Natural killer cell (primary cell): ENCODE results near the gene FBLN1. TPM values are rescaled to one million over a fixed set of nuclear protein-coding genes. Genes with fewer than 3 reads are reported as not detected.
"Not testable (repeated sequence)": the region's sequence is repeated elsewhere in the genome, so short reads cannot be mapped to it uniquely, and the experiment has no call there.

Experiments
- ATAC-seq, 3 donors: fragments of 150-1000 bp in 2 of 3; fragments of 200-7000 bp in 1 of 3; cut with Tn5 transposase; 1 replicate in 1 of 3; 2 replicates in 2 of 3; pipeline ENCODE4 v1.10.0; 2021; ENCODE audit warnings: mild to moderate bottlenecking in 2 of 3, moderate library complexity in 2 of 3
- DNase-seq, 2 donors: peaks; one replicate each; pipeline versions ENCODE4 v3.0.0 to v3.0.0-alpha.2; 2013 to 2021; ENCODE audit warnings: mixed read lengths in 1 of 2
- H3K27ac ChIP-seq: one replicate; pipeline ENCODE4 v1.5.1; 2013; ENCODE audit warnings: mild to moderate bottlenecking, low read length
- H3K27me3 ChIP-seq: one replicate; pipeline ENCODE4 v1.6.1; 2013; ENCODE audit warnings: low read length; ENCODE audit not compliant: control insufficient read depth, insufficient read depth
- H3K36me3 ChIP-seq: one replicate; pipeline ENCODE4 v1.6.1; 2013; ENCODE audit warnings: low read length; ENCODE audit not compliant: control insufficient read depth, insufficient read depth
- H3K4me1 ChIP-seq: one replicate; pipeline ENCODE4 v1.6.1; 2013; ENCODE audit warnings: low read length; ENCODE audit not compliant: control insufficient read depth, insufficient read depth
- H3K4me3 ChIP-seq: one replicate; pipeline ENCODE4 v1.5.1; 2013; ENCODE audit warnings: low read length
- H3K9me3 ChIP-seq: one replicate; pipeline ENCODE4 v1.6.1; 2013; ENCODE audit warnings: low read length; ENCODE audit not compliant: control insufficient read depth, insufficient read depth
- H3K27ac Mint-ChIP-seq, 2 donors: one replicate each; pipeline ENCODE4 v1.8.0; 2022; ENCODE audit warnings: mild to moderate bottlenecking in 2 of 2, mixed read lengths in 2 of 2, moderate library complexity in 1 of 2
- H3K27me3 Mint-ChIP-seq, 2 donors: one replicate each; pipeline ENCODE4 v1.8.0; 2022; ENCODE audit warnings: low read depth in 2 of 2, mixed read lengths in 2 of 2
- H3K36me3 Mint-ChIP-seq: one replicate; pipeline ENCODE4 v1.8.0; 2022; ENCODE audit warnings: mixed read lengths
- H3K4me1 Mint-ChIP-seq, 2 donors: one replicate each; pipeline ENCODE4 v1.8.0; 2022; ENCODE audit warnings: mixed read lengths in 2 of 2
- H3K4me3 Mint-ChIP-seq: one replicate; pipeline ENCODE4 v1.8.0; 2022; ENCODE audit warnings: mild to moderate bottlenecking, moderate library complexity, mixed read lengths
- H3K9me3 Mint-ChIP-seq, 2 donors: one replicate each; pipeline ENCODE4 v1.8.0; 2022; ENCODE audit warnings: mixed read lengths in 2 of 2
- CTCF ChIP-seq: fragments of 200-600 bp; IDR thresholded peaks from one replicate; pipeline ENCODE4 v1.8.0; 2022; ENCODE audit warnings: antibody characterized with exemption
- WGBS: methylation state at CpG from one replicate; pipeline ENCODE4 v1.1.7; 2013; ENCODE audit warnings: missing lambda C conversion rate; ENCODE audit not compliant: insufficient coverage; 5-methylcytosine and 5-hydroxymethylcytosine counted together
- intact Hi-C: fragments of 100-400 bp; cut with micrococcal nuclease; formaldehyde crosslinking; loops from one replicate; pipeline ENCODE4 v1.14.2; 2022
- total RNA-seq, 4 donors: library from RNA; stranded (reverse); fragments of 120-200 nt in 1 of 4; gene quantifications; one replicate each; pipeline versions ENCODE4 v1.2.3 to v1.2.4, GENCODE V29; 2013 to 2022

The FBLN1 gene
- total RNA-seq, 3 donors from 2014 or later (not counting 1 experiment from before 2014, with no cell fraction given), result 0.58 TPM; not detected in 2

- H3K27me3 Mint-ChIP-seq, result peaks cover 8 to 11% of the 10 kb centered on the region in 2 donors
- 83% methylated on average over 16 of the region's 17 CpGs for WGBS
- no peak overlapping the region for H3K4me3 Mint-ChIP-seq
- no peaks in the 10 kb centered on the region for H3K36me3 Mint-ChIP-seq
- no peak for ATAC-seq
- H3K9me3 Mint-ChIP-seq, result no peaks in the 10 kb centered on the region
- no peaks in the 10 kb centered on the region for H3K27me3 ChIP-seq
- no peaks in the 10 kb centered on the region for H3K36me3 ChIP-seq
- H3K4me1 ChIP-seq, result peaks cover 19% of the 10 kb centered on the region
- no peak for DNase-seq
- H3K27ac ChIP-seq, result no peak overlapping the region
- no peak for TF ChIP-seq CTCF
- H3K4me1 Mint-ChIP-seq, result peaks cover 7% of the 10 kb centered on the region in 2 donors
- no peak overlapping the region for H3K27ac Mint-ChIP-seq
- H3K4me3 ChIP-seq, result no peak overlapping the region
- H3K9me3 ChIP-seq, result peaks cover 10% of the 10 kb centered on the region
- intact Hi-C loops, result no loop called here
Observed at GRCh38 chr22:45587638-45588505, 85.2 kb downstream of the FBLN1 start.

DNA sequence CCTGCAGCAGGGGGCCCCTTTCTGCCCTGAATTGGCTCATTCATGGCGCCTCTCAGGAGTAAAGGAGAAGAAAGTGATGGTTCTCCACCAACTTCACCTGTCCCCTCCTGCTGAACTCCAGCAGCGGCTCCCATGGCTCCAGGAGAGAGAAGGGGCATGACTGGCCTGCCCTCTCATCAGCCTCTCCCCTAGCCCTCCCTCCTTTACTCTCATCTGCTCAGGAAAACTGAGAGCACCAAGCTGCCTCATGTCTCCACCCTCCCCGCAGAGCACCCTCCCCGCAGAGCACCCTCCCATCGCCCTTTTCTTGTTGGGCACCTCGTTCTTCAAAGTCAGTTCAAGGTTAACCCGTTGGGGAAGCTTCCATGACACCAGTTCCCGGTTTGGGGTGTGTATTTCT is 86.9 kb downstream of the FBLN1 start:
- peaks cover 8 to 13% of the 10 kb centered on the region in 2 donors for H3K27me3 Mint-ChIP-seq
- Histone ChIP-seq H3K27ac (no peak overlapping the region), H3K4me3 (no peak overlapping the region), H3K36me3 (no peaks in the 10 kb centered on the region), H3K4me1 (peaks cover 3% of the 10 kb centered on the region), H3K27me3 (no peaks in the 10 kb centered on the region), H3K9me3 (no peaks in the 10 kb centered on the region)
- no peaks in the 10 kb centered on the region for H3K4me1 Mint-ChIP-seq
- TF ChIP-seq CTCF, result no peak
- no peak overlapping the region for H3K27ac Mint-ChIP-seq
- no peak overlapping the region for H3K4me3 Mint-ChIP-seq
- intact Hi-C loops, result no loop called here
- WGBS, result 90% methylated on average over 8 of the region's 8 CpGs
- ATAC-seq (no peak), DNase-seq (no peak)
- no peaks in the 10 kb centered on the region for H3K36me3 Mint-ChIP-seq
- H3K9me3 Mint-ChIP-seq, result no peaks in the 10 kb centered on the region

DNA sequence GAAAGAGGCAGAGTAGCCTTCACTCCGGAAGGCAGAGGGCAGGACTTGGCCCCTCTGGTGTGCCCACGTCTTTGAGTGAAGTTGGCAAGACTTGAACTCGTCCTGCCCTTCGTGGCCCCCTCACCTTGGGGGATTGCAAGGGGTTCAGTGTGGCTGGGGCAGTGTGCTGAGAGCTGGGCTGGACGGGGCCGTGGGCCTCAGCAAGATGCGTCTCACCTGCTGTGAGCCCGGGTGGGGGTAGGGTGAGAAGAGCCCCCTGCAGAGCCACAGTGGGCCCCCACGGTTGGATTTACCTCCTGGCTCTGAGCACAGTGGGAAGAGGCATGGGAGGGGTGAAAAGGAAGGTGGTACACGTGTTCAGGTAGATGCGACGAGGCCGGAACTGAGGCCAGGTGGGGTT is 87.6 kb downstream of the FBLN1 start:
- 85% methylated on average over 13 of the region's 13 CpGs for WGBS
- Histone ChIP-seq H3K27me3 (no peaks in the 10 kb centered on the region), H3K27ac (no peak overlapping the region), H3K9me3 (no peaks in the 10 kb centered on the region), H3K4me3 (no peak overlapping the region), H3K36me3 (no peaks in the 10 kb centered on the region), H3K4me1 (no peaks in the 10 kb centered on the region)
- Mint-ChIP-seq H3K9me3 (no peaks in the 10 kb centered on the region), H3K36me3 (no peaks in the 10 kb centered on the region), H3K4me3 (no peak overlapping the region), H3K4me1 (no peaks in the 10 kb centered on the region), H3K27me3 (peaks cover 8 to 13% of the 10 kb centered on the region in 2 donors), H3K27ac (no peak overlapping the region)
- ATAC-seq, result no peak
- no peak for TF ChIP-seq CTCF
- intact Hi-C loops, result no loop called here
- no peak for DNase-seq

GRCh38 chr22:45591633-45592213 is 89.0 kb downstream of the FBLN1 start:
- H3K27ac Mint-ChIP-seq, ATAC-seq, H3K4me1 ChIP-seq, H3K9me3 Mint-ChIP-seq, H3K9me3 ChIP-seq, H3K4me3 Mint-ChIP-seq, H3K4me3 ChIP-seq, DNase-seq, H3K4me1 Mint-ChIP-seq, H3K27ac ChIP-seq, intact Hi-C loops, H3K36me3 ChIP-seq, H3K36me3 Mint-ChIP-seq, H3K27me3 ChIP-seq: not testable (repeated sequence)
- peaks cover 8 to 13% of the 10 kb centered on the region in 2 donors for H3K27me3 Mint-ChIP-seq
- 97% methylated on average over 19 of the region's 26 CpGs for whole genome bisulfite sequencing
